ENCODE data around the gene ALDH5A1.
A peak's percentile ranks its signal among the peaks of the same experiment; 100 is the strongest.

The ALDH5A1 gene

DNA sequence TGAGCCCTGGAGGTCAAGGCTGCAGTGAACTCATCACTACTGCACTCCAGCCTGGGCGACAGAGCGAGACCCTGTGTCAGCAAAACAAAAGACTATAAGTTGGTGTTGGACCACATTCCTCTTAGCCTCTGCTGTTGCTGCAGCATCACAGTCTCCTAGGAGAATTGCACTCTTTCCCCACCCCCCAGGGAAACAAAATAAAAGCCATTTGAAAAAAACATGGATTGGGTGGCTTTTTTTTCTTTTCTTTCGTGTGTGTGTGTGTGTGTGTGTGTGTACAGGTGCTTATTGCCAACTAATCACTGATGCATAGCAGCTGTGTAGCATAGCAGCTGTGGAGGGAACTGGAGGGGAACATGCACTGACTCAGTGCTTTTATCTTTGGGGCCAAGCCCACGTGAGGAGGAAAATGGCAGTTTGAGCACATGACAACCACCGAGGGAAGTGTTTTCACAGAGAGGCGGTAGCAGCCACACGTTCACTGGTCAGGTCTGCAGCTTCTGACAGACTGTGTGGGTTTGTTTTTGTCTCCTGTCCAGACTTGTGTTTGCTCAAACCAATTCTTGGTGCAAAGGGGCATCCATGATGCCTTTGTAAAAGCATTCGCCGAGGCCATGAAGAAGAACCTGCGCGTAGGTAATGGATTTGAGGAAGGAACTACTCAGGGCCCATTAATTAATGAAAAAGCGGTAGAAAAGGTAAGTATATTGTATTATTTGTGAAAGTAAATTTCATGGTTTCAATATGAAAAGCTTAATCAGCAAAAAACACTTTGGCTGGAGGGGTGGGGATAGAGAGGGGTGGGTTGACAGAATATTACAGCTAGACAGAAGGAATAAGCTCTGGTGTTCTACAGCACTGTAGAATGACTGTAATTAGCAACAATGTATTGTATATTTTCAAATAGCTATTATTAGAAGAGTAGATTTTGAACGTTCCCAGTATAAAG is 27.7 kb downstream of the ALDH5A1 start:
- Histone ChIP-seq H4K5ac (ENCODE audit: low read length) (no peak overlapping the region), H2BK120ac (ENCODE audit: low read depth, low read length) (no peak overlapping the region), H2AK5ac (ENCODE audit: low read length) (no peak overlapping the region), H4K8ac (ENCODE audit: low read depth, low read length) (no peak overlapping the region), H3K4me3 (ENCODE audit: low read length) (no peak overlapping the region), H3K79me1 (ENCODE audit: low read length) (no peaks in the 10 kb centered on the region), H3K23ac (ENCODE audit: low read length) (no peak overlapping the region), H3K9ac (ENCODE audit: low read length) (no peak overlapping the region), H3K27me3 (ENCODE audit: insufficient read depth, low read length, poor library complexity) (no peaks in the 10 kb centered on the region), H3K79me2 (ENCODE audit: control insufficient read depth, insufficient read depth, low read length) (no peaks in the 10 kb centered on the region), H3K4ac (ENCODE audit: low read depth, low read length) (no peak overlapping the region), H3K36me3 (ENCODE audit: control insufficient read depth, insufficient read depth, low read length) (no peaks in the 10 kb centered on the region), H3K56ac (ENCODE audit: low read length) (no peak overlapping the region), H3K4me2 (ENCODE audit: low read length) (no peak overlapping the region), H3K18ac (ENCODE audit: low read length) (no peak overlapping the region), H3K4me1 (ENCODE audit: control insufficient read depth, low read depth, low read length) (no peaks in the 10 kb centered on the region), H3K27ac (ENCODE audit: low read depth, low read length) (no peak overlapping the region), H2BK15ac (replicated peaks; ENCODE audit: low read depth) (no peak overlapping the region), H2BK5ac (ENCODE audit: low read length) (no peak overlapping the region)
- WGBS (ENCODE audit: extremely low coverage, insufficient coverage, low lambda C conversion rate) = 100% methylated on average over 1 of the region's 13 CpGs
- DNase-seq = no peak

DNA sequence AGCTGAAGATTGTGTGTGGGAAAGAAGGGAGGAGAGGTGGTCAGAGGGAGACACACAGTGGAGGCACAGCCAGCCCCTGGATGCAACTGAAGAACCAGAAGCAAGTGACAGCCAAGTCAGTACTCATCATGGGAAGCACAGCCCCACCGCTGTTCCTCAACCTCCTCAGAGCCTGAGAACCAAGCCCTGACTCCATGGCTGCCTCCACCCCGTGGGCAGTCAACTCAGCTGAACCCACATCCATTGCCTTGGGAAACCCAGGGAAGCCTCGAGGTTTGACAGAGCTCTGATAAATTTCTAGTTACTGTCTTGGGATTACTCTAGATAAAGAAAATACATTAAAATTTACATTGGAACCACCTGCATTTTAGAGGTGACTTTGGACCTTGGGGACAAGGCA is 29.6 kb downstream of the ALDH5A1 start:
- no peaks in the 10 kb centered on the region for H3K36me3 ChIP-seq (ENCODE audit: control insufficient read depth, insufficient read depth, low read length)
- H2AK5ac ChIP-seq (ENCODE audit: low read length) = no peak overlapping the region
- no peak overlapping the region for H3K27ac ChIP-seq (ENCODE audit: low read depth, low read length)
- H3K4me3 ChIP-seq (ENCODE audit: low read length) = no peak overlapping the region
- WGBS (ENCODE audit: extremely low coverage, insufficient coverage, low lambda C conversion rate) = no CpG with 5 or more reads among the region's 3 CpGs
- H3K23ac ChIP-seq (ENCODE audit: low read length) = no peak overlapping the region
- H3K4ac ChIP-seq (ENCODE audit: low read depth, low read length) = no peak overlapping the region
- no peak overlapping the region for H3K56ac ChIP-seq (ENCODE audit: low read length)
- no peak overlapping the region for H2BK120ac ChIP-seq (ENCODE audit: low read depth, low read length)
- no peaks in the 10 kb centered on the region for H3K79me2 ChIP-seq (ENCODE audit: control insufficient read depth, insufficient read depth, low read length)
- no peak for DNase-seq
- H4K8ac ChIP-seq (ENCODE audit: low read depth, low read length) = no peak overlapping the region
- H3K4me1 ChIP-seq (ENCODE audit: control insufficient read depth, low read depth, low read length) = no peaks in the 10 kb centered on the region
- H3K27me3 ChIP-seq (ENCODE audit: insufficient read depth, low read length, poor library complexity) = no peaks in the 10 kb centered on the region
- H2BK15ac ChIP-seq (replicated peaks; ENCODE audit: low read depth) = no peak overlapping the region
- no peak overlapping the region for H2BK5ac ChIP-seq (ENCODE audit: low read length)
- H4K5ac ChIP-seq (ENCODE audit: low read length) = no peak overlapping the region
- no peaks in the 10 kb centered on the region for H3K79me1 ChIP-seq (ENCODE audit: low read length)
- H3K9ac ChIP-seq (ENCODE audit: low read length) = no peak overlapping the region
- H3K4me2 ChIP-seq (ENCODE audit: low read length) = no peak overlapping the region
- H3K18ac ChIP-seq (ENCODE audit: low read length) = no peak overlapping the region

DNA sequence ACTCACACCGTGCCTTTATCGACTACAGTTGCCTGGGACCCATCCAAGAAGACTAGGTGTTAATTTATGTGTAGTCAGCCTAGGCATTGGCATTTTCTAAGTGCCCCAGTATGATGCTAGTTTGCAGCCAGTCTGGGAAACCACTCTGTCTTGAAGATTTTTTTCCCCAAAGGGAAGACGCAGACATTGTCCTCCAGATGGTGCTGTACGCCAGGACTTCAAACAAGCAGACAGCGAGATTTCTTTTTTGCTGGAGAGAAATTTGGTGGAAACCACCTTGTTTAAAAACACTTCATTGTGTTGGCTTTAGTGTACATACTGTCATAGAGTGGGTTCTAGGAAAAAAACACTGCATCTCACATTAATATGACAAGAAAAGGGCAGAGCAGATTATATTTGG is 30.0 kb downstream of the ALDH5A1 start:
- no peaks in the 10 kb centered on the region for H3K79me1 ChIP-seq (ENCODE audit: low read length)
- no peak overlapping the region for H2BK15ac ChIP-seq (replicated peaks; ENCODE audit: low read depth)
- no peak overlapping the region for H4K5ac ChIP-seq (ENCODE audit: low read length)
- H3K4me2 ChIP-seq (ENCODE audit: low read length) = no peak overlapping the region
- H3K4me1 ChIP-seq (ENCODE audit: control insufficient read depth, low read depth, low read length) = no peaks in the 10 kb centered on the region
- no peak overlapping the region for H3K56ac ChIP-seq (ENCODE audit: low read length)
- no peaks in the 10 kb centered on the region for H3K36me3 ChIP-seq (ENCODE audit: control insufficient read depth, insufficient read depth, low read length)
- no peak overlapping the region for H2BK5ac ChIP-seq (ENCODE audit: low read length)
- no peak overlapping the region for H3K27ac ChIP-seq (ENCODE audit: low read depth, low read length)
- H3K4me3 ChIP-seq (ENCODE audit: low read length) = no peak overlapping the region
- no peak overlapping the region for H4K8ac ChIP-seq (ENCODE audit: low read depth, low read length)
- no peak overlapping the region for H3K23ac ChIP-seq (ENCODE audit: low read length)
- H3K79me2 ChIP-seq (ENCODE audit: control insufficient read depth, insufficient read depth, low read length) = no peaks in the 10 kb centered on the region
- DNase-seq = peak; percentile 67
- WGBS (ENCODE audit: extremely low coverage, insufficient coverage, low lambda C conversion rate) = no CpG with 5 or more reads among the region's 5 CpGs
- H3K27me3 ChIP-seq (ENCODE audit: insufficient read depth, low read length, poor library complexity) = no peaks in the 10 kb centered on the region
- no peak overlapping the region for H2BK120ac ChIP-seq (ENCODE audit: low read depth, low read length)
- no peak overlapping the region for H3K18ac ChIP-seq (ENCODE audit: low read length)
- H3K4ac ChIP-seq (ENCODE audit: low read depth, low read length) = no peak overlapping the region
- H2AK5ac ChIP-seq (ENCODE audit: low read length) = no peak overlapping the region
- H3K9ac ChIP-seq (ENCODE audit: low read length) = no peak overlapping the region

DNA sequence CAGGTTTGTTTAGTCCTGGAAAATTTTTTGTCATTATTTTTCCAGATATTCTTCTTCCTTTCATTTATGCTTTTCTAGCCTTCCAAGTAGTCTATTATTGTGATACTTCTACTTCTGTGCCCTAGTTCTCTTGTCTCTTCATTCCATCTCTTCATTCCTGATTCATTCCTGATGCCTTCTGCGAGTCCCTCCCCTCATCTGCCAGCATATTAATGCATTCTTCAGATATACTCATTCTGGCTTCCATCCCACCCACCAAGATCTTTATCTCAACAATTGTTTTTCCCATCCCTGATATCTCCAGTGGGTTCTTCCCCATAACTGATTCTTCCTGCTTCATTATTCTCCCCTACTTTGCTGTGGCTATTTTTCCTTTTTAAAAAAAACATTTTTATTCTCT is 35.2 kb downstream of the ALDH5A1 start:
- Histone ChIP-seq H2BK5ac (ENCODE audit: low read length) (no peak overlapping the region), H3K9ac (ENCODE audit: low read length) (no peak overlapping the region), H2AK5ac (ENCODE audit: low read length) (no peak overlapping the region), H3K56ac (ENCODE audit: low read length) (no peak overlapping the region), H3K27me3 (ENCODE audit: insufficient read depth, low read length, poor library complexity) (no peaks in the 10 kb centered on the region), H3K4me1 (ENCODE audit: control insufficient read depth, low read depth, low read length) (peaks cover 2% of the 10 kb centered on the region), H3K79me2 (ENCODE audit: control insufficient read depth, insufficient read depth, low read length) (no peaks in the 10 kb centered on the region), H3K27ac (ENCODE audit: low read depth, low read length) (no peak overlapping the region), H3K79me1 (ENCODE audit: low read length) (no peaks in the 10 kb centered on the region), H3K4me3 (ENCODE audit: low read length) (no peak overlapping the region), H2BK120ac (ENCODE audit: low read depth, low read length) (no peak overlapping the region), H4K8ac (ENCODE audit: low read depth, low read length) (no peak overlapping the region), H3K4ac (ENCODE audit: low read depth, low read length) (no peak overlapping the region), H3K18ac (ENCODE audit: low read length) (no peak overlapping the region), H3K36me3 (ENCODE audit: control insufficient read depth, insufficient read depth, low read length) (no peaks in the 10 kb centered on the region), H2BK15ac (replicated peaks; ENCODE audit: low read depth) (no peak overlapping the region), H4K5ac (ENCODE audit: low read length) (no peak overlapping the region), H3K23ac (ENCODE audit: low read length) (no peak overlapping the region), H3K4me2 (ENCODE audit: low read length) (no peak overlapping the region)
- DNase-seq = no peak
- no CpG with 5 or more reads among the region's 1 CpG for WGBS (ENCODE audit: extremely low coverage, insufficient coverage, low lambda C conversion rate)

DNA sequence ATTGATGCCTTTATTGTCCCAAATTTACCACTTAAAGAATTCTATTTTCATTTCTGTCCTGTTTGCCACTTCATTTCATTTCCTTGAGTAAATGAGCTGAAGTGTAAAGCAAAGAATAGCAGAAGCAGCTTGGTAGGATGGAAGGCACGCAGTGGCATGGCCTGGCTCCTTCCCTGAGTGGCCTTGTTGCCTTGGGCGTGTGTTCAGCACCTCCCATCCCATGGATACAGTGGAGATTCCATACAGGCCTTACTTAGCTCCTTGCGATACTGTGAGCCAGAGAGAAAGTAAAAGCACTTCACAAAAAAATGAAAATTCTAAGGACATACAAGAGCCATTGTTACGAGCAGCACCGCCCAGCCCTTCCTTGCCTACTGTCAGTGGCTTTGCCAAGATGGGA is 39.6 kb downstream of the ALDH5A1 start:
- Histone ChIP-seq H2BK15ac (replicated peaks; ENCODE audit: low read depth) (no peak overlapping the region), H3K18ac (ENCODE audit: low read length) (no peak overlapping the region), H3K36me3 (ENCODE audit: control insufficient read depth, insufficient read depth, low read length) (no peaks in the 10 kb centered on the region), H4K5ac (ENCODE audit: low read length) (no peak overlapping the region), H3K27me3 (ENCODE audit: insufficient read depth, low read length, poor library complexity) (no peaks in the 10 kb centered on the region), H3K4me1 (ENCODE audit: control insufficient read depth, low read depth, low read length) (peaks cover 2% of the 10 kb centered on the region), H3K27ac (ENCODE audit: low read depth, low read length) (no peak overlapping the region), H3K23ac (ENCODE audit: low read length) (no peak overlapping the region), H3K56ac (ENCODE audit: low read length) (no peak overlapping the region), H3K79me2 (ENCODE audit: control insufficient read depth, insufficient read depth, low read length) (no peaks in the 10 kb centered on the region), H3K4me2 (ENCODE audit: low read length) (no peak overlapping the region), H3K4ac (ENCODE audit: low read depth, low read length) (no peak overlapping the region), H3K79me1 (ENCODE audit: low read length) (no peaks in the 10 kb centered on the region), H2BK5ac (ENCODE audit: low read length) (no peak overlapping the region), H3K9ac (ENCODE audit: low read length) (no peak overlapping the region), H2BK120ac (ENCODE audit: low read depth, low read length) (no peak overlapping the region), H4K8ac (ENCODE audit: low read depth, low read length) (no peak overlapping the region), H2AK5ac (ENCODE audit: low read length) (no peak overlapping the region), H3K4me3 (ENCODE audit: low read length) (no peak overlapping the region)
- no peak for DNase-seq
- WGBS (ENCODE audit: extremely low coverage, insufficient coverage, low lambda C conversion rate) = no CpG with 5 or more reads among the region's 5 CpGs

DNA sequence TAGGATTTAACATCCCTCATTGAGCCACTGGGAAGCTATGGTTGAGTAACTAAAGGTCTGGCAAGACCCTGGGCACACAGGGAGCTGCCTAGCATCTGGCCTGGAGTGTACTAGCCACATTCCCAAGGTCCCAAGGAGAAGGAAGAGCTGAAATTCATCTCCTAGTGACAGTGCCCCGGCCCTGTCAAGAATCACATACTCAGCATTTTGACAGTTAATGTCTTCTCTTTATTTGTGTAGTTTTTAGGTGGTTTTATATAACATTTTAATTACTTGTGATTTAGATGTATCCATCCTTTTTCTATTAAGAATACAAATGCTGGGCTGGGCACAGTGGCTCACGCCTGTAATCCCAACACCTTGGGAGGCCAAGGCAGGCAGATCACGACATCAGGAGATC is 40.4 kb downstream of the ALDH5A1 start:
- H3K56ac ChIP-seq (ENCODE audit: low read length) = no peak overlapping the region
- H3K36me3 ChIP-seq (ENCODE audit: control insufficient read depth, insufficient read depth, low read length) = no peaks in the 10 kb centered on the region
- peaks cover 2% of the 10 kb centered on the region for H3K4me1 ChIP-seq (ENCODE audit: control insufficient read depth, low read depth, low read length)
- no peak for DNase-seq
- no peaks in the 10 kb centered on the region for H3K79me2 ChIP-seq (ENCODE audit: control insufficient read depth, insufficient read depth, low read length)
- no peak overlapping the region for H3K23ac ChIP-seq (ENCODE audit: low read length)
- H3K27me3 ChIP-seq (ENCODE audit: insufficient read depth, low read length, poor library complexity) = no peaks in the 10 kb centered on the region
- H3K79me1 ChIP-seq (ENCODE audit: low read length) = no peaks in the 10 kb centered on the region
- no peak overlapping the region for H3K9ac ChIP-seq (ENCODE audit: low read length)
- H3K18ac ChIP-seq (ENCODE audit: low read length) = no peak overlapping the region
- H3K27ac ChIP-seq (ENCODE audit: low read depth, low read length) = no peak overlapping the region
- H3K4me3 ChIP-seq (ENCODE audit: low read length) = no peak overlapping the region
- no peak overlapping the region for H2BK5ac ChIP-seq (ENCODE audit: low read length)
- H2BK120ac ChIP-seq (ENCODE audit: low read depth, low read length) = no peak overlapping the region
- H3K4ac ChIP-seq (ENCODE audit: low read depth, low read length) = no peak overlapping the region
- no peak overlapping the region for H2AK5ac ChIP-seq (ENCODE audit: low read length)
- WGBS (ENCODE audit: extremely low coverage, insufficient coverage, low lambda C conversion rate) = no CpG with 5 or more reads among the region's 3 CpGs
- H2BK15ac ChIP-seq (replicated peaks; ENCODE audit: low read depth) = no peak overlapping the region
- H4K8ac ChIP-seq (ENCODE audit: low read depth, low read length) = no peak overlapping the region
- H4K5ac ChIP-seq (ENCODE audit: low read length) = no peak overlapping the region
- H3K4me2 ChIP-seq (ENCODE audit: low read length) = no peak overlapping the region

Data from mesendoderm (in vitro differentiated cells).